Stomach (tissue), 4 donors: ENCODE data around the gene SORCS2.

Experiments used
- POLR2A ChIP-seq, 4 donors: fragments of 450-650 bp; IDR thresholded peaks; one replicate each; pipeline ENCODE4 v1.6.1; 2016; ENCODE audit warnings: antibody characterized with exemption in 4 of 4, control low read depth in 2 of 4, mild to moderate bottlenecking in 1 of 4, moderate library complexity in 1 of 4
- POLR2AphosphoS5 ChIP-seq, 3 donors: sonication (generic); formaldehyde crosslinking; IDR thresholded peaks; one replicate each; pipeline ENCODE4 v1.6.1; 2016; ENCODE audit warnings: antibody characterized with exemption in 3 of 3

DNA sequence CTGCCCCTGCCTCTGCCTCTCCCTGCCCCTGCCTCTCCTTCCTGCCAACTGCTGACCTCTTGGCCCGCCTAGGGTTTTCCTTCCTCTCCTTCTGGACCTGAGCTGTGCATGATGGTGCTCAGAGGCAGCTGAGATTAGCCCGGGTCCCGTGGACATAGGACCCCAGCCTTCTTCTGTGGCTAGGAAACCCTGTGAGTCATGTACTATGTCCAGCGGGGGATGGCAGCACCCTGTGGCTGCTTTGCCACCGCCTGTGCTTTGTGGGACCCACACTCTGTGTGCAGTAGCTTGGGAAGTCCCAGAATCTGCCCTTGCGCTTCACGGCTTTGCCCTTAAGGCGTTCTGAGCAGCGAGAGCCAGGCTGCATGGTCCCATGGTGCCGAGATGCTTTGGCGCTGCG lies 347.9 kb downstream of the SORCS2 start:
- TF ChIP-seq POLR2AphosphoS5 (IDR thresholded peaks at IDR 0.05) = no peak
- no peak for TF ChIP-seq POLR2A (IDR thresholded peaks at IDR 0.05)
